H1 (cell line): ENCODE results near the gene KRTAP2-3. TPM values are rescaled to one million over a fixed set of nuclear protein-coding genes. Genes with fewer than 3 reads are reported as not detected.

ENCODE experiments used
- CTCF ChIA-PET: fragments of 300-600 bp; sonication (Branson Sonifier 250); formaldehyde crosslinking; loops from one replicate; lab custom pipeline; 2021; ENCODE audit not compliant: partially characterized antibody; lab: Charles Lee
- POLR2A ChIA-PET: fragments of 300-600 bp; sonication (Branson Sonifier 250); formaldehyde crosslinking; loops from one replicate; lab custom pipeline; 2021; ENCODE audit warnings: inconsistent platforms; ENCODE audit not compliant: partially characterized antibody; lab: Charles Lee
- DNase-seq, 2 experiments: peaks; one replicate each; pipeline versions ENCODE4 v3.0.0 to v3.0.0-alpha.2; 2010 to 2022; ENCODE audit warnings: low spot score in 2 of 2, low read depth in 1 of 2, mixed read lengths in 1 of 2
- FAIRE-seq: peaks from 2 replicates; lab custom pipeline; 2011; peaks lifted over from hg19 to GRCh38; lab: Jason Lieb, UNC
- H2AFZ ChIP-seq: 2 replicates; pipeline ENCODE4 v1.8.1; 2012; ENCODE audit warnings: low read length, inconsistent platforms
- H2AK5ac ChIP-seq: 2 replicates; pipeline ENCODE4 v1.6.1; 2013; ENCODE audit warnings: low read depth, low read length
- H2BK120ac ChIP-seq: replicated peaks from 2 replicates; pipeline ENCODE3; 2013; ENCODE audit warnings: low read depth, low read length, inconsistent platforms
- H2BK12ac ChIP-seq: 2 replicates; pipeline ENCODE4 v1.6.1; 2013; ENCODE audit warnings: low read depth, low read length
- H2BK15ac ChIP-seq: 2 replicates; pipeline ENCODE4 v1.6.1; 2013; ENCODE audit warnings: low read length
- H2BK20ac ChIP-seq: 2 replicates; pipeline ENCODE4 v1.6.1; 2013; ENCODE audit warnings: low read length
- H2BK5ac ChIP-seq: 2 replicates; pipeline ENCODE4 v1.6.1; 2013; ENCODE audit warnings: low read depth, low read length
- H3K14ac ChIP-seq: 2 replicates; pipeline ENCODE4 v1.6.1; 2013; ENCODE audit warnings: inconsistent platforms; ENCODE audit not compliant: insufficient read length
- H3K18ac ChIP-seq: 2 replicates; pipeline ENCODE4 v1.6.1; 2013; ENCODE audit warnings: low read length; ENCODE audit errors: extremely low read depth
- H3K23ac ChIP-seq: 2 replicates; pipeline ENCODE4 v1.6.1; 2013; ENCODE audit warnings: inconsistent platforms; ENCODE audit not compliant: insufficient read length
- H3K23me2 ChIP-seq: 2 replicates; pipeline ENCODE4 v1.6.1; 2013; ENCODE audit warnings: low read depth, low read length
- H3K27ac ChIP-seq: 2 replicates; pipeline ENCODE4 v1.6.1; 2011; ENCODE audit warnings: low read depth, low read length, inconsistent platforms
- H3K27me3 ChIP-seq, 4 experiments: replicated peaks in 1 of 4; 1 replicate in 1 of 4; 2 replicates in 3 of 4; pipeline versions ENCODE4 v1.6.1 to v1.8.1; 2011 to 2013; ENCODE audit warnings: low read length in 3 of 4, mild to moderate bottlenecking in 3 of 4, inconsistent platforms in 2 of 4, mixed read lengths in 2 of 4, moderate library complexity in 1 of 4; ENCODE audit not compliant: control insufficient read depth in 3 of 4, insufficient read depth in 3 of 4; ENCODE audit errors: extremely low read depth in 1 of 4
- H3K36me3 ChIP-seq, 4 experiments: 2 replicates each; pipeline versions ENCODE4 v1.6.1 to v1.8.1; 2011 to 2013; ENCODE audit warnings: mild to moderate bottlenecking in 4 of 4, low read length in 3 of 4, moderate library complexity in 2 of 4, control low read depth in 1 of 4, inconsistent platforms in 1 of 4; ENCODE audit not compliant: insufficient read depth in 4 of 4, control insufficient read depth in 2 of 4
- H3K4ac ChIP-seq: replicated peaks from 2 replicates; pipeline ENCODE3; 2013; ENCODE audit warnings: low read length, low read depth, mixed read lengths, inconsistent platforms; ENCODE audit not compliant: insufficient read length
- H3K4me1 ChIP-seq, 4 experiments: replicated peaks in 1 of 4; 1 replicate in 1 of 4; 2 replicates in 3 of 4; pipeline versions ENCODE4 v1.6.1 to v1.8.1; 2011 to 2013; ENCODE audit warnings: low read length in 3 of 4, inconsistent platforms in 2 of 4, mixed read lengths in 1 of 4; ENCODE audit not compliant: insufficient read depth in 4 of 4, control insufficient read depth in 3 of 4
- H3K4me2 ChIP-seq, 2 experiments: 2 replicates each; pipeline versions ENCODE4 v1.6.1 to v1.8.1; 2011 to 2013; ENCODE audit warnings: low read depth in 2 of 2, low read length in 2 of 2, control low read depth in 1 of 2, inconsistent platforms in 1 of 2, mild to moderate bottlenecking in 1 of 2; ENCODE audit not compliant: insufficient read depth in 1 of 2
- H3K4me3 ChIP-seq, 4 experiments: fragments of 200-600, 300-600 bp in 1 of 4; sonication (generic), shearing (Covaris generic), sonication (Bioruptor Twin) in 1 of 4; 2 replicates each; pipeline versions ENCODE4 v1.5.1 to v1.8.1; 2011 to 2016; ENCODE audit warnings: low read length in 4 of 4, low read depth in 3 of 4, control low read depth in 2 of 4, inconsistent platforms in 2 of 4, mild to moderate bottlenecking in 2 of 4, mixed read lengths in 1 of 4, moderate library complexity in 1 of 4; ENCODE audit not compliant: insufficient read depth in 2 of 4; ENCODE audit errors: extremely low read depth in 1 of 4
- H3K56ac ChIP-seq: replicated peaks from 2 replicates; pipeline ENCODE3; 2013; ENCODE audit warnings: low read depth, mild to moderate bottlenecking, mixed read lengths, low read length, inconsistent platforms; ENCODE audit not compliant: insufficient read length
- H3K79me1 ChIP-seq: 2 replicates; pipeline ENCODE4 v1.6.1; 2013; ENCODE audit warnings: low read depth, low read length, control low read depth
- H3K79me2 ChIP-seq, 2 experiments: 2 replicates each; pipeline versions ENCODE4 v1.6.1 to v1.8.1; 2012 to 2013; ENCODE audit warnings: low read length in 2 of 2, mild to moderate bottlenecking in 2 of 2, inconsistent platforms in 1 of 2; ENCODE audit not compliant: insufficient read depth in 2 of 2, control insufficient read depth in 1 of 2
- H3K9ac ChIP-seq, 4 experiments: replicated peaks in 1 of 4; 1 replicate in 1 of 4; 2 replicates in 3 of 4; pipeline versions ENCODE4 v1.6.1 to v1.8.1; 2011 to 2013; ENCODE audit warnings: low read depth in 3 of 4, low read length in 3 of 4, control low read depth in 2 of 4, mild to moderate bottlenecking in 2 of 4, moderate library complexity in 2 of 4, inconsistent platforms in 1 of 4; ENCODE audit errors: extremely low read depth in 1 of 4
- H3K9me3 ChIP-seq, 2 experiments: 2 replicates each; pipeline versions ENCODE4 v1.6.1 to v1.8.1; 2012 to 2013; ENCODE audit warnings: mild to moderate bottlenecking in 2 of 2, moderate library complexity in 2 of 2, control low read depth in 1 of 2, inconsistent platforms in 1 of 2, low read depth in 1 of 2, low read length in 1 of 2, mixed read lengths in 1 of 2; ENCODE audit not compliant: insufficient read depth in 2 of 2
- H4K20me1 ChIP-seq, 2 experiments: replicated peaks in 1 of 2; 2 replicates each; pipeline versions ENCODE3 to v1.8.1; 2011 to 2013; ENCODE audit warnings: inconsistent platforms in 2 of 2, low read length in 2 of 2, mild to moderate bottlenecking in 1 of 2; ENCODE audit not compliant: insufficient read depth in 2 of 2, control insufficient read depth in 1 of 2
- H4K5ac ChIP-seq: 2 replicates; pipeline ENCODE4 v1.6.1; 2013; ENCODE audit warnings: low read length, low read depth, mixed read lengths, inconsistent platforms; ENCODE audit not compliant: insufficient read length
- H4K8ac ChIP-seq: 2 replicates; pipeline ENCODE4 v1.8.0; 2013; ENCODE audit warnings: mild to moderate bottlenecking, moderate library complexity, low read length, inconsistent platforms; ENCODE audit not compliant: insufficient read depth; ENCODE audit errors: extremely low read depth
- H4K91ac ChIP-seq: replicated peaks from 2 replicates; pipeline ENCODE3; 2013; ENCODE audit warnings: low read length, mixed read lengths, inconsistent platforms; ENCODE audit not compliant: insufficient read length
- BCL11A ChIP-seq, 2 experiments: IDR thresholded peaks; one replicate each; pipeline ENCODE4 v1.6.1; 2011; ENCODE audit warnings: low read depth in 2 of 2, low read length in 2 of 2, mild to moderate bottlenecking in 2 of 2
- BRCA1 ChIP-seq: IDR thresholded peaks from 2 replicates; pipeline ENCODE4 v1.6.1; 2012; ENCODE audit warnings: low read depth, low read length, improper control_type of control experiment
- CBX5 ChIP-seq: fragments of 300-800, 300-1000 bp; sonication (generic); IDR thresholded peaks from 2 replicates; pipeline ENCODE4 v1.7.1; 2016; ENCODE audit warnings: antibody characterized with exemption, low read length, low read depth
- CBX8 ChIP-seq: fragments of 300-800, 300-1000 bp; sonication (generic); IDR thresholded peaks from 2 replicates; pipeline ENCODE4 v1.7.1; 2016; ENCODE audit warnings: low read depth, low read length, borderline replicate concordance
- EP300 ChIP-seq, 2 experiments: IDR thresholded peaks; 1 replicate in 1 of 2; 2 replicates in 1 of 2; pipeline ENCODE4 v1.6.1; 2011 to 2012; ENCODE audit warnings: low read depth in 2 of 2, low read length in 2 of 2, mild to moderate bottlenecking in 2 of 2, borderline replicate concordance in 1 of 2, inconsistent platforms in 1 of 2, moderate library complexity in 1 of 2
- GTF2F1 ChIP-seq: IDR thresholded peaks from 2 replicates; pipeline ENCODE4 v1.6.1; 2012; ENCODE audit warnings: low read depth, low read length, improper control_type of control experiment, borderline replicate concordance
- JUN ChIP-seq: IDR thresholded peaks from 2 replicates; pipeline ENCODE4 v1.6.1; 2011; ENCODE audit warnings: low read depth, mild to moderate bottlenecking, improper control_type of control experiment, low read length
- MAFK ChIP-seq: IDR thresholded peaks from 2 replicates; pipeline ENCODE4 v1.6.1; 2012; ENCODE audit warnings: low read depth, mild to moderate bottlenecking, improper control_type of control experiment, low read length
- NRF1 ChIP-seq: IDR thresholded peaks from 2 replicates; pipeline ENCODE4 v1.6.1; 2011; ENCODE audit warnings: mild to moderate bottlenecking, low read depth, low read length, improper control_type of control experiment
- POLR2AphosphoS5 ChIP-seq: IDR thresholded peaks from 2 replicates; pipeline ENCODE4 v1.6.1; 2011; ENCODE audit warnings: low read depth, low read length
- RFX5 ChIP-seq: IDR thresholded peaks from 2 replicates; pipeline ENCODE4 v1.6.1; 2011; ENCODE audit warnings: low read depth, low read length, improper control_type of control experiment, borderline replicate concordance
- RNF2 ChIP-seq: fragments of 200-900, 300-1000 bp; sonication (generic); IDR thresholded peaks from 2 replicates; pipeline ENCODE4 v1.7.1; 2016; ENCODE audit warnings: borderline replicate concordance, low read depth, mild to moderate bottlenecking, antibody characterized with exemption, low read length; ENCODE audit not compliant: poor library complexity, severe bottlenecking; ENCODE audit errors: missing control alignments
- RXRA ChIP-seq: IDR thresholded peaks from 2 replicates; pipeline ENCODE4 v1.6.1; 2011; ENCODE audit warnings: low read depth, mild to moderate bottlenecking, low read length, moderate library complexity; ENCODE audit not compliant: insufficient read depth
- SUZ12 ChIP-seq: fragments of 200-600 bp; sonication (generic); IDR thresholded peaks from 2 replicates; pipeline ENCODE4 v1.6.1; 2012; ENCODE audit warnings: mild to moderate bottlenecking, inconsistent platforms, low read length, moderate library complexity, mixed read lengths
- WGBS, 2 experiments: shearing (Covaris generic) in 1 of 2; methylation state at CpG; one replicate each; pipeline versions ENCODE4 v1.1.6 to v1.1.7; 2013 to 2015; ENCODE audit warnings: low lambda C conversion rate in 2 of 2, mixed read lengths in 2 of 2, inconsistent platforms in 1 of 2, low coverage in 1 of 2, missing lambda C conversion rate in 1 of 2; ENCODE audit not compliant: insufficient replicate concordance in 2 of 2, insufficient coverage in 1 of 2, insufficient read length in 1 of 2; ENCODE audit errors: extremely low coverage in 1 of 2, missing lambda C conversion rate in 1 of 2; 5-methylcytosine and 5-hydroxymethylcytosine counted together
- polyA plus RNA-seq, 7 experiments: library from polyadenylated mRNA; depleted of rRNA in 3 of 7; stranded (reverse) in 5 of 7; unstranded in 2 of 7; fragments of >200 nt in 5 of 7; fragments of 200-250 nt in 2 of 7; gene quantifications; 1 replicate in 5 of 7; 2 replicates in 1 of 7; 4 replicates in 1 of 7; pipeline versions ENCODE4 v1.2.1 to v1.2.3, GENCODE V29; 2011 to 2013; ENCODE audit warnings: missing spikeins in 2 of 7, mixed read lengths in 2 of 7
- total RNA-seq: library from RNA; stranded (reverse); fragmentation: NEBNext Ultra II Directional; extraction: Animal tissue kit (Norgen Biotek cat#: 25700); gene quantifications from 2 replicates; pipeline ENCODE4 v1.2.1, GENCODE V29; 2021

KRTAP2-3 gene
- total and polyA plus RNA-seq, 2 of the 8 experiments (the other 6 are each of a cell fraction or from before 2014, with no cell fraction given): not detected

- H3K56ac ChIP-seq: no peak overlapping the region
- 82% methylated on average over 7 of the region's 7 CpGs; no CpG with 5 or more reads in 1 of the 2 experiments for WGBS, 2 experiments
- no peak overlapping the region; the same call in 1 of the 2 replicates for H3K18ac ChIP-seq
- no peaks in the 10 kb centered on the region for H4K20me1 ChIP-seq
- no peak overlapping the region for H3K4me2 ChIP-seq
- H3K23me2 ChIP-seq: no peaks in the 10 kb centered on the region
- DNase-seq (no peak), FAIRE-seq (no peak)
- H3K4me3 ChIP-seq: no peak overlapping the region
- no peaks in the 10 kb centered on the region for H3K79me2 ChIP-seq
- peaks cover 0 to 2% (median 0%) of the 10 kb centered on the region in 4 experiments; a peak in 1 of 7 replicates for H3K4me1 ChIP-seq
- 0 out of 2 replicates have a peak overlapping the region, but pooled peaks have one; percentile 40 for H2AFZ ChIP-seq
- CTCF ChIA-PET: interaction anchor here (0.7 to 1.0 kb wide), 4 partner anchors 10 to 182 kb away, joined by 3 read pairs; no protein-coding TSS in a partner anchor
- POLR2A ChIA-PET: no interaction called here
- H2BK120ac ChIP-seq: no peak overlapping the region
- H4K91ac ChIP-seq: peak overlapping the region; percentile 19
- no peak overlapping the region for H3K9ac ChIP-seq
- no peaks in the 10 kb centered on the region for H3K36me3 ChIP-seq
- H3K14ac ChIP-seq: no peak overlapping the region
- H3K23ac ChIP-seq: no peak overlapping the region
- H2BK12ac ChIP-seq: no peak overlapping the region
- no peak overlapping the region for H2BK20ac ChIP-seq
- no peak overlapping the region for H2BK5ac ChIP-seq
- no peaks in the 10 kb centered on the region for H3K27me3 ChIP-seq
- H3K9me3 ChIP-seq: no peaks in the 10 kb centered on the region
- H3K27ac ChIP-seq: no peak overlapping the region
- H2BK15ac ChIP-seq: no peak overlapping the region
- no peak overlapping the region for H4K8ac ChIP-seq
- no peak overlapping the region for H2AK5ac ChIP-seq
- H3K4ac ChIP-seq: no peak overlapping the region
- H3K79me1 ChIP-seq: no peaks in the 10 kb centered on the region
- no peak overlapping the region for H4K5ac ChIP-seq
- TF ChIP-seq CBX8 (no peak), RNF2 (no peak), GTF2F1 (no peak), NRF1 (no peak), RFX5 (no peak), JUN (no peak), CBX5 (no peak), MAFK (no peak), EP300 (IDR thresholded peaks at IDR 0.05; ENCODE audit: borderline replicate concordance in 1 of 2, low read depth in 2 of 2, low read length in 2 of 2) (no peak), SUZ12 (no peak), BRCA1 (no peak), RXRA (no peak), POLR2AphosphoS5 (no peak), BCL11A (IDR thresholded peaks at IDR 0.05; ENCODE audit: low read depth in 2 of 2, low read length in 2 of 2) (no peak)
These were observed 11.5 kb downstream of the KRTAP2-3 start for GRCh38 chr17:41048441-41048840.
